Activated gamma-delta T cell treated with anti-CD3 and anti-CD28 coated beads, Interleukin-2, amount 50 U/mL, for 16 hours (primary cell): ENCODE results near the gene MRFAP1.
"Not testable (repeated sequence)": the region's sequence is repeated elsewhere in the genome, so short reads cannot be mapped to it uniquely, and the experiment has no call there.

ENCODE experiments used
- DNase-seq: peaks from one replicate; pipeline ENCODE4 v3.0.0-alpha.2; 2020; ENCODE audit warnings: low read depth

The MRFAP1 gene

GRCh38 chr4:6610856-6611430 is 29.5 kb upstream of the MRFAP1 start:
- DNase-seq = no peak

DNA sequence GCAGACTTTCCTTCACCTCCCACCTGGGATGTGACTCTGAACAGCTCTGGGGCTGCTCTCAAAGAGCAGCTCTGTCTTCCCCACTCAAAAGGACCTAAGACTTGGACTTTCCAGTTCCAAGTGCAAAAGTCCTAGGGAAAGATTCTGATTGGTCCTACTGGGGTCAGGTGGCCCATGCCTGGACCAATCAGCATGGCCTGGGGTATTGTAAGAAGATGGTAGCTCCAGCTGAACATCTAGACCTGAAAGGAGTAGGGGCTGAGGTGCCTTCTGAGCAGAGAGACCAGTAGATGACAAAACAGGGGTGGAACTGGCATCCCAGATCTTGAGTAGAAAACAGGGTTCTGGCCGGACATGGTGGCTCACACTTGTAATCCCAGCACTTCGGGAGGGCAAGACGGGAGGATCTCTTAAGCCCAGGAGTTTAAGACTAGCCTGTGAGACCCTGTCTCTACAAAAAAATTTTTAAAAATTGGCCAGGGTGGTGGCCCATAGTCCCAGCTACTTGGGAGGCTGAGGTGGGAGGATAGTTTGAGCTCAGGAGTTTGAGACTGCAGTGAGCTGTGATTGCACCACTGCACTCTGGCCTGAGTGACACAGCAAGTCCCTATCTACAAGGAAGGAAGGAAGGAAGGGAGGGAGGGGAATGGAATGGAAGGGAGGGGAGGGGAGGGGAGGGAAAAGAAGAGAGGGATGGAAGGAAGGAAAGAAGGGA is 27.4 kb upstream of the MRFAP1 start:
- no peak for DNase-seq

GRCh38 chr4:6613676-6614651 is 26.5 kb upstream of the MRFAP1 start:
- no peak for DNase-seq

DNA sequence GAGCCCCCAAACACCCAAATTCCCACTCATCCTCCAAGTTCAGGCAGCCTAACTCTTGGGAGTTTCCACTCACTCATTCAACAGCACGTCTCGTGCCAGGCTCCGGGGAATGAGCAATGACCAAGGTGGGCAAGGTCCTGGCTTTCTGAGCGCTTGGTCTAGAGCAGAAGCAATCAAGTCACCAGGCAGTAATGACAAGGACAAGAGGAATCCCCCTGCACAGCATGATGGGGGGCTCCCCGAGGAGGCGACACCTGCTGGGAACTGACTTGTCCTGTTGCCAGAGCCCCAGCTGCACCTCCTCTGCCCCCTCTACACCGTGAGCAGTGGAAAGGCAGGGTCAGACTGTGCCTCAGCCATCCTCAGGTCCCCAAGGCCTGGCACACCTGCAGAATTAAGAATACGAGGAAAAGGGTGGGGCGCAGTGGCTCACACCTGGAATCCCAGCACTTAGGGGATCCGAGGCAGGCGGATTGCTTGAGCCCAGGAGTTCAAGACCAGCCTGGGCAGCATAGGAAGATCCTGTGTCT is 25.7 kb upstream of the MRFAP1 start:
- DNase-seq = no peak

DNA sequence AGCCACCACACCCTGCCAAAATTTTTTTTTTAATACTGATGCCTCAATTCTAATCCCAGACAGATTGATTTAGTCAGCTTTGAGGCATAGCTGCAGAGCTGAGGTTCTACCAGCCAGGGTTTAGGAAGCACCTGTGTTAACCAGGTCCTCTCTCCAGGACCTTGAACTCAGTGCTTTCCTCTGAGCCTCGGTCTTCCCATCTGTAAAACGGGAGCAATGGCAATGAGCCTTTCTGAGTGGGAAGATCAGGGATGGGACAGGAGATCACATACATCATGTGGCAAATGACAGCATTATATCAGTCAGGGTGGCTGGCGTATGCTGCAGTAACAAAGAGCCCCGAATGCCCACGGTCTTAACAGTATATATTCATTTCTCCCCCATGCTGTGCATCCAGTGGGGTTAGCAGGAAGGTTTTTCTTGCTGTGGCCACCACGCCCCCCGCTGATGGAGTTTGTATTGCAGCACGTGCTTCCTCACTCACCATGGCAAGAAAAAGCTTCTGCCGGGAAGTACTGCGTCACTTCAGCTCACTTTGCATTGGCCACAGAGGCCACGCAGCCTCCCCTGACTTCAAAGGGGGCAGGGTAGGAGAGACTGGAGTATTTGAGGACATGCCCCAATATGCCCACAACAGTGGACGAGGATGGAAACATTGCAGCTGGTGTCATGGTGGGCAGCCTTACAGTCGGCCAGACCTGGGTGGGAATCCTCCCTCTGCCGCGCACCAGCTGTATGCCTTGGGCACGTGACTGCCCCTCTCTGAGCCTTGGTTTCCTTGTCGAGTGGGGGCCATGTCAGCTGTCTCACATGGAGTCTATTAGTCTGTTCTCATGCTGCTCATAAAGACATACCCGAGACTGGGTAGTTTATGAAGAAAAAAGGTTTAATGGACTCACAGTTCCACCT is 24.1 kb upstream of the MRFAP1 start:
- no peak for DNase-seq

DNA sequence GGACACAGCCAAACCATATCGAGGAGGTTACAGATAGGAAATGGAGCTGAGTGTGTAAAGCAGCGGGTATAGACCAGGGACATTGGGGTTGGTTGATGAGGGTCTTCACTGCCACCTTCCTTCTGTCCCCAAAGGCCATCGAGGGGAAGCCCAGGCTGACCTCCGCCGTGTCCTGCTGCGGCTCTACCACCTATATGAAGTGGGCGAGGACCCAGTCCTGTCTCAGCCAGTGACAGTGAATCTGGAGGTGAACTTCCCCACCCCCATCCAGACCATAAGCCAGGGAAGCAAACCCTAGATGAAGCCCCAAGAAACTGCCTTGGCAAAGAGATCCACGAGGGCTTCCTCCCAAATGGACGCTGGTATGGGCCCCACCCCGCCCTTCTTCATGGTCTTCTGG is 23.2 kb upstream of the MRFAP1 start:
- no peak for DNase-seq

DNA sequence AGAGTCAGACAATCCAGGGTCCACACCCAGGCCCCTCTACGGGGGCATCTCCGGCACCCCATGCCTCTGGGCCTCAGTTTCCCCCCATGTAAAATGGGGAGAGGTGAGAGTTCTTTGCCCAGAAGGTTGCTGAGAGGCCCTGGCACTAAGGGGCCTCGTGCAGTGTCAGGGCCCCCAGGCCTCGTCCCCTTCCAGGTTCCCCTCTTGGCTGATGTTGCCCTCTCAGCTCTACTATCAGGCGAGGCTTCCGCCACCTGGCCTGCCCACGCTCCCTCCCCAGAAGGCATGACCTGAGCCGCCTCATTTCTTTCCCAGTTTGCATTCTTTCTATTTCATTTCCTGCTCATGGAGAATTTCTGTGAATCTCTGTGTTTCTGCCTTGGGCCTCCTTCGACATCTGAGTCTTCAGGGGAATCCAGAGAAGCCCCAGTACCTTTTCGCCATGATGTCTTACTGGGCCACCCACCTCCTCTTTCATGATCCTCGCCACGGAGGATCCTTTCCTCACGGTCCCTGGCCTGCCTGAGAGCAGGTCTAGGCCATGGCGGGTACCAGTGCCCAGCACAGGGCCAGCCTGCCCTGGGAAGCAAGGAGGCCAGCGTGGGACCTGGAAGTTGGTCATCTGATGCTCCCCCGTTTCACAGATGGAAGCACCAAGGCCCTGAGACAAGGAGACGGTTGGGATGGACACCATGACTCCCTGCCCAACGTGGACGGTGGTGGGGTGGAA is 21.9 kb upstream of the MRFAP1 start:
- no peak for DNase-seq

DNA sequence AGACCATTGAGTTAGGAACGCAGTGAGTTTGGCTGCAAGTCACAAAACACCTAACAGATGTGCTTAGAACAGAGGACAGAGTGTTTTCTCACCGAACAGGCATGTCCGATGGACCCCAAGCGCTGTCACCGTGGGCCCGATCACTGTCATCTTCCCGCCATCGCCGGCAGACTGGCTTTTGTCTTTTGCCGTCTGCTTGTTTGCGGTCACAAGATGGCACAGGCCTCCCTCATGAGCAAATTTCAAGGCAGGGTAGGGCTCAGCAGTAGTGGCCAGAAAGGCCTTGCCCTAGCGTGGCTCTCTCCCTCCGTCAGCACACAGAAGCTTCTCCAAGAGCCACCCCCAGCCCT is 21.4 kb upstream of the MRFAP1 start:
- no peak for DNase-seq

DNA sequence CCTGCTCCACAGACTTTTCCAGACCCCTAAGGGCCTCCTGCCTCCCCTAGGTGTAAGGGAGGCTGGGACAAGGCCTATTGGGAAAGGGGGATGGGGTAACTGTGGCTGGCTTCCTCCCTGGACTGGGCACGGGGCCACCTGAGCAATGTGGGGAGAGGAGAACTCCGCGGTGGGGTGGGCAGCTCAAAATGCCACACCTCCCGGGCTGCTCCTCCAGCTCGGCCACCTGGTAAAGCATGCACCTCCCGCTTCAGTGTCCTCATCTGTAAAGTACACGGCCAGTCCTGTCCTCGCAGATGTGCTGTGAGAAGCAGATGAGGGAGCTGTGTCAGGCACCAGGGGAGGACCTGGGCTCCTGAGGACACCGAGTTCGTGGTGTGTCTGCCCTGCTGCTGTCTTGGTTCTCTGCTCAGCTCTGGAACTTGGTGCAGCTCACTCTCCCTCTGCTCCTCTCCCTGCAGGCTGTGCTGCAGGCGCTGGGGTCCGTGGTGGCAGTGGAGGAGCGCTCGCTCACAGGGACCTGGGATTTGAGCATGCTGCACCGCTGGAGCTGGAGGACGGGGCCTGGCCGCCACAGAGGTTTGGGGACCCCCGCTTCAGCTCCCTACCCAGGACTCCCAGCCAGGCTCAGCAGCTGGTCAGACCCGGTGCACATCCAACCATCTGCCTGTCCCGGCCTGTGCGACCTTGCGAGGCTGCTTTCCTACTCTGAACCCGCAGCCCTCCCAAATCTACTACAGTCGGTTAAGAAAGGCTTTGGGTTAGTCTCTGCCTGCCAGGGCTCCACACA is 20.8 kb upstream of the MRFAP1 start:
- no peak for DNase-seq

DNA sequence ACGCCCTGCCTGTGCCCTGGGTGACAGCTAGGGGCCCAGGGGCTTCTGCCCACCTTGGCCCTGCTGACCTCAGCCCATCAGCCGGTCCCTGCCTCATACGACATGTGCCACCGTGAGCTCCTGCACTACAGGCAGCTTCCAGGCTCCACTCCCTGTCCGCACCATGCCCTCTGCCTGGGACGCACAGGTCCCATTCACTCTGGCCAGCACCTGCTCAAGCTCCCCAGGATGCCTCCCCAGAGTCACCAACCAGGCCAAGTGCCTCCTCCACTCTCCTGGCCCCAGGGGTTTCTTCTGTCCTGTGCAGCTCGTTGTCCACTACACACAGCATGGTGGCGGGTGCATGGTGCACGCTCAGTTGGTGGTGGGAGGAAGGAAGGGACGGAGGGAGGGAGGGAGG is 20.2 kb upstream of the MRFAP1 start:
- DNase-seq = no peak

GRCh38 chr4:6620891-6621555 is 19.5 kb upstream of the MRFAP1 start:
- no peak for DNase-seq

- no peak for DNase-seq
These were observed 18.9 kb upstream of the MRFAP1 start for GRCh38 chr4:6621556-6621927.

GRCh38 chr4:6622744-6623143 is 17.7 kb upstream of the MRFAP1 start:
- DNase-seq = no peak

DNA sequence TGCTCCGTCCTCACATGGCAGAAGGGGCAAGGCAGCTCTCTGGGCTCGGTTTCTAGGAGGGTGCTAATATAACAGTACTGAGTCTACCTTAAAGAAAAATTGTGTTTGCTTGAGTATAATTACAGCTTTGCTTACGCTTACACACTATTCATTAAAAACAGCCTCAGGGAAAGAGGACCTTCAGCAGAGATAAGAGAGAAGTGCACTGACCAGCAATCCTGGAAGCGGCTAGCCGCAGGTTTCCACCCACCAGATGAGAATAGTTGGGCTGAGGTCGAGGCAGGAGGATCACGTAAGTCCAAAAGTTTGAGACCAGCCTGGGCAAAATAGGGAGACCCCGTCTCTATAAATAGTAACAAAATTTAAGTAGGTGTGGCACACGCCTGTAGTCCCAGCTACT is 15.2 kb upstream of the MRFAP1 start:
- DNase-seq = no peak

GRCh38 chr4:6626066-6626465 is 14.4 kb upstream of the MRFAP1 start:
- DNase-seq = no peak

DNA sequence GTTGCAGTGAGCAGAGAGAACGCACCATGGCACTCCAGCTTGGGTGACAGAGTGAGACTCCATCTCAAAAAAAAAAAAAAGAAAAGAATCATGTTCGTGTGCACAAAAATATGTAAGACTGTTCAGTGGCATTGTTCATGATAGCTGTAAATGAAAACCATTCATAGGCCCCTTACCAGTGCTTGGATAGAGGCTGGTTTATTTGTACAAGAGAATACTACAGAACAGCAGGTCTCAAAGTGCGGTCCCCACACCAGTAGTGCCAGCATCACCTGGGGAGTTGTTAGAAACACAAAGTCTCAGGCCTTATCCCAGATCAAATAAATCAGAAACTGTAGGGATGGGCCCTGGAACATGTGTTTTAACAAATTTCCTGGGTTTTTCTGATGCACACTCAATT is 12.7 kb upstream of the MRFAP1 start:
- DNase-seq = no peak

DNA sequence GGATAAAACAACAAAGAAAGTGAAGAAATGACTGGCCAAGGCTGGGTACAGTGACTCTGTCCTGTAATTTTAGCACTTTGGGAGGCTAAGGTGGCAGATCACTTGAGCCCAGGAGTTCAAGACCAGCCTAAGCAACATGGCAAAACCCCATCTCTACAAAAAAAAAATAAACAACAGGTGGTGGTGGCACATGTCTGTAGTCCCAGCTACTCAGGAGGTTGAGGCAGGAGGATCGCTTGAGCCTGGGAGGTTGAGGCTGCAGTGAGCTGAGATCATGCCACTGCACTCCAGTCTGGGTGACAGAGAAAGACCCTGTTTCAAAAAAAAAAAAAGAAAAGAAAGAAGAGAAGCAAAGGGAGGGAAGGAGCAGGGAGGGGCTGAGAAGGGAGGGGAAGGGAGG is 12.0 kb upstream of the MRFAP1 start:
- not testable (repeated sequence) for DNase-seq

- no peak for DNase-seq
These were observed 8.4 kb upstream of the MRFAP1 start for GRCh38 chr4:6632125-6632524.

DNA sequence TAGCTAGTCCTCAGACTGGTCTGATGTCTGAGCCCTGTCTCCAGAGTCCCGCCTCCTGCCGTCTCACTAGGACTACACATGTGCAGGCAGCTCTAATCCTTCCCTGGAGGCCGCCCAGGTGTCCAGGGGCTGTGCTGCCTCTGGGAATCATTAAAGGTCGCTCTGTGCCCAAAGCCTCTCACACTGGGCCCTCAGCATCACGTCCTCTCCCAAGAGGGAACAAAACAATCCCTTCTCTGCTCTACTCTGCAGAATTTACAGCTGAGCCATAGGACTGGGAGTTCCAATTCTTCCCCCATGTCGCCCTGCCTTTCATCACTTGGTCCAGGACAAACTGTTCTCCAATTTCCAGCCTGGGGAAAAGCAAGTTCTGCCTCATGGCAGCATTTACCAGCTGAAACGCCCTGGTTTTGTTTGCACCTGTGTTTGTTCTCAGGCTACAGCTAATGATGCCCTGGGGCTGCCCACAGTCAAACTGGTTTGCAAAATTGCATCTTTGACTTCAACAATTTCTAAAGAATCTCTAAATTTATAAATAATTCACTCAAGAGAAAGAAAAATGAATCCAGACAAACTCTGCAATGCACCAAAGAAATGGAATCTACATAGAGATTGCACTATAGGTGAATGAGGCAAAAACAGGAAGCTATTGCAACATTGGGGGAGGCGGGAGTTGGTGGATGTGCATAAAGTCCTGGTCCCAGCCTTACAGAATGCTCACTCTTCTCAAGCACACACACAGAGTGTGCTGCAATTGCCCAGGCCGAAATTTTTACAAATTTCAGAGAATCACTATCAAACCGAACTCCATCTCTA is 7.2 kb upstream of the MRFAP1 start:
- DNase-seq = no peak
